A549 (cell line): ENCODE measurements around the gene ANKZF1.

Experiments
- ELK1 ChIP-seq: fragments of 150-350 bp; IDR thresholded peaks from 2 replicates; pipeline ENCODE4 v1.6.1; 2014; ENCODE audit warnings: low read depth, mild to moderate bottlenecking, low read length
- HDAC2 ChIP-seq: fragments of 200-600 bp; sonication (generic); IDR thresholded peaks from 2 replicates; pipeline ENCODE4 v1.6.1; 2016
- HES2 ChIP-seq: fragments of >200 bp; sonication (Bioruptor Twin); formaldehyde crosslinking; IDR thresholded peaks from 2 replicates; pipeline ENCODE4 v1.6.1; 2016
- MAFK ChIP-seq: fragments of 450-650 bp; IDR thresholded peaks from 2 replicates; pipeline ENCODE4 v1.6.1; 2014; ENCODE audit not compliant: partially characterized antibody
- TF ChIP-seq, protein P1 (sequence below): fragments of >200 bp; sonication (Bioruptor Twin); formaldehyde crosslinking; IDR thresholded peaks from 3 replicates; pipeline ENCODE4 v1.5.1; 2016

DNA sequence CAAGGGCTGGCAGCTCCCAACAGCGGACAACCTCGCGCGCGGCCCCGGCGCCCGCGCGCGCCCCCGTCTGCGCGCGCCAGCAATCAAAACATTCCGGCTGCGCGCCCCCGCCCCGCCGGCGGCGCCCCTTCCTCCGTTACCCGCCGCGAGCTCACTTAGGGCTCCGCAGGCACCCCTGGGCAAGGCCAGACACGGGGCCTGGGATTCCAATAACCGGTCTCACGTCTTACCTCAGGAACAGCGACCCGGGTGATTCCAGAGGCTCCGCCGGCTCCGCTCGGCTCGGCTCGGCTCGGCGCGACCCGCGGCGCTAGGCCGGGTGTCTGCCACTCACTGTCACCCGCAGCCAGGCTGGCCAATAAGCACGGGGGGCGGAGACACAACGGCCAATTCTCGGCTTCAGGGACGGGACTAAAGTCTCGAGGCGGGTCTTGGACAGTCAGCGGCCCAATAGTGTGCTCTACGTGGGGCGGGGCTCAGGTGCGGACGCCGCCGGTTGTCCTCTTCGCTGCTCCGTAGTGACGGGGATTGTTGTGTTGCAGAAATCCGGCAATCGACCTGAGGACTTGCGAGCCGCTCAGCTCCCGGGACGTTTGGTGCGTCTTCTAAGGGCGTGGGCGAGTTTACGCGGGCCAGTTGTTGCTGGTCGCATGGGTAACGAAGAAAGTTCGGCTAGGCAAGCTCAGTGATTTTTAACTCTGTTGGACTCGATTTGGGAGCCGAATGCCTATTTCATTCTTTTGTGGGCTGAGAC lies at the start of gene ANKZF1, which contains the start of gene ATG9A:
- TF ChIP-seq, protein P1, sequence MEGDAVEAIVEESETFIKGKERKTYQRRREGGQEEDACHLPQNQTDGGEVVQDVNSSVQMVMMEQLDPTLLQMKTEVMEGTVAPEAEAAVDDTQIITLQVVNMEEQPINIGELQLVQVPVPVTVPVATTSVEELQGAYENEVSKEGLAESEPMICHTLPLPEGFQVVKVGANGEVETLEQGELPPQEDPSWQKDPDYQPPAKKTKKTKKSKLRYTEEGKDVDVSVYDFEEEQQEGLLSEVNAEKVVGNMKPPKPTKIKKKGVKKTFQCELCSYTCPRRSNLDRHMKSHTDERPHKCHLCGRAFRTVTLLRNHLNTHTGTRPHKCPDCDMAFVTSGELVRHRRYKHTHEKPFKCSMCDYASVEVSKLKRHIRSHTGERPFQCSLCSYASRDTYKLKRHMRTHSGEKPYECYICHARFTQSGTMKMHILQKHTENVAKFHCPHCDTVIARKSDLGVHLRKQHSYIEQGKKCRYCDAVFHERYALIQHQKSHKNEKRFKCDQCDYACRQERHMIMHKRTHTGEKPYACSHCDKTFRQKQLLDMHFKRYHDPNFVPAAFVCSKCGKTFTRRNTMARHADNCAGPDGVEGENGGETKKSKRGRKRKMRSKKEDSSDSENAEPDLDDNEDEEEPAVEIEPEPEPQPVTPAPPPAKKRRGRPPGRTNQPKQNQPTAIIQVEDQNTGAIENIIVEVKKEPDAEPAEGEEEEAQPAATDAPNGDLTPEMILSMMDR, result no peak
- TF ChIP-seq ELK1, result no peak
- no peak for TF ChIP-seq HDAC2
- TF ChIP-seq MAFK, result no peak
- TF ChIP-seq HES2, result no peak
